Cardiac fibroblast (primary cell): ENCODE measurements around the gene CRLF3.
"Not testable (repeated sequence)": the region's sequence is repeated elsewhere in the genome, so short reads cannot be mapped to it uniquely, and the experiment has no call there.

Experiments used
- DNase-seq, 2 donors: peaks; one replicate each; pipeline versions ENCODE4 v3.0.0 to v3.0.0-alpha.2; 2010; ENCODE audit warnings: low read depth in 2 of 2
- H3K4me3 ChIP-seq, 2 donors: replicated peaks in 1 of 2; 1 replicate in 1 of 2; 2 replicates in 1 of 2; pipeline ENCODE4 v1.5.1; 2011; ENCODE audit warnings: low read depth in 2 of 2, low read length in 2 of 2, mild to moderate bottlenecking in 2 of 2, moderate library complexity in 1 of 2
- CTCF ChIP-seq: IDR thresholded peaks from one replicate; pipeline ENCODE4 v1.5.1; 2011; ENCODE audit warnings: low read depth, mild to moderate bottlenecking, low read length, inconsistent platforms

Gene CRLF3

GRCh38 chr17:30796016-30796415 is 28.5 kb downstream of the CRLF3 start:
- H3K4me3 ChIP-seq: no peak overlapping the region
- no peak for TF ChIP-seq CTCF
- DNase-seq: no peak

GRCh38 chr17:30794372-30794771 is 30.1 kb downstream of the CRLF3 start:
- no peak for TF ChIP-seq CTCF
- H3K4me3 ChIP-seq: no peak overlapping the region
- no peak for DNase-seq

- H3K4me3 ChIP-seq: no peak overlapping the region
- no peak for TF ChIP-seq CTCF
- no peak for DNase-seq
Measured at GRCh38 chr17:30793282-30793977, 31.1 kb downstream of the CRLF3 start.

- DNase-seq: no peak
- no peak for TF ChIP-seq CTCF
- H3K4me3 ChIP-seq: no peak overlapping the region
Measured at GRCh38 chr17:30790279-30790678, 34.2 kb downstream of the CRLF3 start.

- H3K4me3 ChIP-seq: no peak overlapping the region
- TF ChIP-seq CTCF: no peak
- peak in 1 of 2 donors; percentile 16 for DNase-seq
Measured at GRCh38 chr17:30788918-30789317, 35.6 kb downstream of the CRLF3 start.

GRCh38 chr17:30782206-30782605 is 42.3 kb downstream of the CRLF3 start:
- H3K4me3 ChIP-seq: no peak overlapping the region
- peak in 1 of 2 donors; percentile 19 for DNase-seq
- TF ChIP-seq CTCF: no peak

GRCh38 chr17:30780343-30780742 is 44.1 kb downstream of the CRLF3 start:
- H3K4me3 ChIP-seq: no peak overlapping the region
- no peak for DNase-seq
- TF ChIP-seq CTCF: no peak

GRCh38 chr17:30768771-30769170 is 55.7 kb downstream of the CRLF3 start:
- DNase-seq, H3K4me3 ChIP-seq: not testable (repeated sequence)

- H3K4me3 ChIP-seq: not testable (repeated sequence)
- peak in 1 of 2 donors; percentile 36 for DNase-seq
Measured at GRCh38 chr17:30767641-30768404, 56.7 kb downstream of the CRLF3 start.
